ENCODE data around the gene DEF6. TPM values are rescaled to one million over a fixed set of nuclear protein-coding genes. Genes with fewer than 3 reads are reported as not detected.

The DEF6 gene
- total RNA-seq, 1 experiment from 2014 or later = 0.59 TPM

GRCh38 chr6:35317483-35318195 lies 20.0 kb downstream of the DEF6 start:
- DNase-seq (ENCODE audit: low read depth, low spot score) = no peak
- Histone ChIP-seq H3K9me3 (ENCODE audit: control insufficient read depth, insufficient read depth, low read depth, low read length) (no peaks in the 10 kb centered on the region), H3K4me1 (ENCODE audit: control insufficient read depth, insufficient read depth, low read length) (no peaks in the 10 kb centered on the region; the same call in 1 of the 2 replicates), H3K36me3 (ENCODE audit: control insufficient read depth, insufficient read depth, low read length) (no peaks in the 10 kb centered on the region), H3K27ac (ENCODE audit: low read length) (no peak overlapping the region), H3K4me3 (ENCODE audit: low read depth in 2 of 2, low read length in 2 of 2) (peak overlapping the region; percentile 58 to 77), H3K27me3 (ENCODE audit: control insufficient read depth, insufficient read depth, low read length) (peaks cover 11% of the 10 kb centered on the region; the same call in 1 of the 2 replicates)
- BruUV-seq (replicated peaks) = no TSS peak
- TF ChIP-seq TCF7L2 (IDR thresholded peaks at IDR 0.05; ENCODE audit: low read depth, low read length) (no peak), SIN3A (IDR thresholded peaks at IDR 0.05; ENCODE audit: borderline replicate concordance, insufficient read depth, low read depth, low read length) (no peak)
- TF ChIP-seq, protein P1, sequence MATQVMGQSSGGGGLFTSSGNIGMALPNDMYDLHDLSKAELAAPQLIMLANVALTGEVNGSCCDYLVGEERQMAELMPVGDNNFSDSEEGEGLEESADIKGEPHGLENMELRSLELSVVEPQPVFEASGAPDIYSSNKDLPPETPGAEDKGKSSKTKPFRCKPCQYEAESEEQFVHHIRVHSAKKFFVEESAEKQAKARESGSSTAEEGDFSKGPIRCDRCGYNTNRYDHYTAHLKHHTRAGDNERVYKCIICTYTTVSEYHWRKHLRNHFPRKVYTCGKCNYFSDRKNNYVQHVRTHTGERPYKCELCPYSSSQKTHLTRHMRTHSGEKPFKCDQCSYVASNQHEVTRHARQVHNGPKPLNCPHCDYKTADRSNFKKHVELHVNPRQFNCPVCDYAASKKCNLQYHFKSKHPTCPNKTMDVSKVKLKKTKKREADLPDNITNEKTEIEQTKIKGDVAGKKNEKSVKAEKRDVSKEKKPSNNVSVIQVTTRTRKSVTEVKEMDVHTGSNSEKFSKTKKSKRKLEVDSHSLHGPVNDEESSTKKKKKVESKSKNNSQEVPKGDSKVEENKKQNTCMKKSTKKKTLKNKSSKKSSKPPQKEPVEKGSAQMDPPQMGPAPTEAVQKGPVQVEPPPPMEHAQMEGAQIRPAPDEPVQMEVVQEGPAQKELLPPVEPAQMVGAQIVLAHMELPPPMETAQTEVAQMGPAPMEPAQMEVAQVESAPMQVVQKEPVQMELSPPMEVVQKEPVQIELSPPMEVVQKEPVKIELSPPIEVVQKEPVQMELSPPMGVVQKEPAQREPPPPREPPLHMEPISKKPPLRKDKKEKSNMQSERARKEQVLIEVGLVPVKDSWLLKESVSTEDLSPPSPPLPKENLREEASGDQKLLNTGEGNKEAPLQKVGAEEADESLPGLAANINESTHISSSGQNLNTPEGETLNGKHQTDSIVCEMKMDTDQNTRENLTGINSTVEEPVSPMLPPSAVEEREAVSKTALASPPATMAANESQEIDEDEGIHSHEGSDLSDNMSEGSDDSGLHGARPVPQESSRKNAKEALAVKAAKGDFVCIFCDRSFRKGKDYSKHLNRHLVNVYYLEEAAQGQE (IDR thresholded peaks at IDR 0.05; ENCODE audit: insufficient read depth in 1 of 2, low read depth in 2 of 2, low read length in 1 of 2) = no peak
- ATAC-seq = peak; percentile 60
- intact Hi-C loops (cut with micrococcal nuclease; ENCODE audit: unreplicated experiment) (no loop called here), in situ Hi-C loops (cut with HindIII; ENCODE audit: low pct_unique_long_range_greater_than_20kb, low sequenced_read_pairs) (no loop called here)
- CTCF ChIA-PET = no interaction called here
- POLR2A ChIA-PET = no interaction called here

DNA sequence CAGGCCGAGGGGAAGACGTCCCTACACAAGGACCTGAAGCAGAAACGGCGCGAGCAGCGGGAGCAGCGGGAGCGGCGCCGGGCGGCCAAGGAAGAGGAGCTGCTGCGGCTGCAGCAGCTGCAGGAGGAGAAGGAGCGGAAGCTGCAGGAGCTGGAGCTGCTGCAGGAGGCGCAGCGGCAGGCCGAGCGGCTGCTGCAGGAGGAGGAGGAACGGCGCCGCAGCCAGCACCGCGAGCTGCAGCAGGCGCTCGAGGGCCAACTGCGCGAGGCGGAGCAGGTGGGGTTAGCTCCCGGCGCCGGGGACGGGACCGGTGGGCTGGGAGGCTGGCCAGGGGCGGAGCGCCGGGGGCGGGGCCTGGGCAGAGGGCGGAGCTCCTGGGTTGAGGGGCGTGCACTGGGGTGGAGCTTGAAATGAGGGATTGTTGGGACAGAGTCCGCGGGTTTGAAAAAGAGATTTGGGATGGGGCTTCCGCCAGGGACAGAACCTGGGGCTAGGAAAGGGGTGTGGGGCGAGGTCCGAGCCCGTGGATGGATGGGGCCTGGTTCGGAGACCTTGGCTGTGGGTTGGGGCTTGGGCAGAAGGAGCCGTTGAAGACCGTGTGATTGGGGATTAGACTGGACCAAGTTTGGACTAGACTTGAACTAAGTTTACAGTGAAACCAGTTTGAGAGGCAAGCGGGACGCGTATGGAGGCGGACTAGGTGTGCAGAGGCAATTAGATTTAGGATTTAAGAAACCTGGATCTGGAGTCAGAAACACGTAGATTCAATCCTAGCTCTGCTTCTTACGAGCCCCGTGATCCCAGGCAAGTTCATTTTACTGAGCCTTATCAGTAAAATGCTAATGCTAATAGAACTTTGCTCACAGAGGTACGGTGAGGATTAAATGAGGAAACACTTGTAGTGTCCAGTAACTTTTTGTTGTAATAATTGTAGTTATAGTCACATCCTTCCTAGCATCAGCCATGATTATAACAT lies 20.9 kb downstream of the DEF6 start:
- no peaks in the 10 kb centered on the region; the same call in 1 of the 2 replicates for H3K4me1 ChIP-seq (ENCODE audit: control insufficient read depth, insufficient read depth, low read length)
- CTCF ChIA-PET = no interaction called here
- intact Hi-C loops (cut with micrococcal nuclease; ENCODE audit: unreplicated experiment) = no loop called here
- peak overlapping the region; percentile 58 to 77 for H3K4me3 ChIP-seq (ENCODE audit: low read depth in 2 of 2, low read length in 2 of 2)
- TF ChIP-seq SIN3A (IDR thresholded peaks at IDR 0.05; ENCODE audit: borderline replicate concordance, insufficient read depth, low read depth, low read length) (no peak), CTCF (IDR thresholded peaks at IDR 0.05) (no peak; the same call in 1 of the 2 replicates), TCF7L2 (IDR thresholded peaks at IDR 0.05; ENCODE audit: low read depth, low read length) (no peak), POLR2AphosphoS5 (IDR thresholded peaks at IDR 0.05; ENCODE audit: low read depth, low read length) (no peak)
- TF ChIP-seq, protein P1 (IDR thresholded peaks at IDR 0.05; ENCODE audit: insufficient read depth in 1 of 2, low read depth in 2 of 2, low read length in 1 of 2) = no peak
- in situ Hi-C loops (cut with HindIII; ENCODE audit: low pct_unique_long_range_greater_than_20kb, low sequenced_read_pairs) = no loop called here
- H3K36me3 ChIP-seq (ENCODE audit: control insufficient read depth, insufficient read depth, low read length) = no peaks in the 10 kb centered on the region
- BruUV-seq (replicated peaks) = no TSS peak
- H3K9me3 ChIP-seq (ENCODE audit: control insufficient read depth, insufficient read depth, low read depth, low read length) = no peaks in the 10 kb centered on the region
- no peak for DNase-seq (ENCODE audit: low read depth, low spot score)
- H3K27me3 ChIP-seq (ENCODE audit: control insufficient read depth, insufficient read depth, low read length) = peaks cover 11% of the 10 kb centered on the region; the same call in 1 of the 2 replicates
- POLR2A ChIA-PET = interaction anchor here (0.6 kb wide), 1 partner anchor 61 kb away, joined by 3 read pairs; no protein-coding TSS in a partner anchor
- peak; percentile 99 for ATAC-seq
- H3K27ac ChIP-seq (ENCODE audit: low read length) = peak overlapping the region; percentile 54; the same call in 1 of the 2 replicates

Measured in Panc1 (cell line).